Activated T-cell treated with anti-CD3 and anti-CD28 coated beads for 1 hour (primary cell): ENCODE results near the gene UBE2E3.
A peak's percentile ranks its signal among the peaks of the same experiment; 100 is the strongest.
"Not testable (repeated sequence)": the region's sequence is repeated elsewhere in the genome, so short reads cannot be mapped to it uniquely, and the experiment has no call there.

Experiments used
- DNase-seq: peaks from one replicate; pipeline ENCODE4 v3.0.0-alpha.2; 2020; ENCODE audit warnings: low read depth

Gene UBE2E3

GRCh38 chr2:181025004-181025403 lies 44.6 kb downstream of the UBE2E3 start:
- no peak for DNase-seq

- no peak for DNase-seq
These were observed 56.0 kb downstream of the UBE2E3 start for GRCh38 chr2:181036445-181036844.

GRCh38 chr2:181036848-181037603 lies 56.6 kb downstream of the UBE2E3 start:
- DNase-seq, result no peak

- no peak for DNase-seq
These were observed 57.5 kb downstream of the UBE2E3 start for GRCh38 chr2:181037922-181038321.

GRCh38 chr2:181038796-181039195 lies 58.4 kb downstream of the UBE2E3 start:
- no peak for DNase-seq

- DNase-seq, result not testable (repeated sequence)
These were observed 60.4 kb downstream of the UBE2E3 start for GRCh38 chr2:181040839-181041238.

GRCh38 chr2:181041661-181042060 lies 61.3 kb downstream of the UBE2E3 start:
- no peak for DNase-seq

- no peak for DNase-seq
These were observed 62.3 kb downstream of the UBE2E3 start for GRCh38 chr2:181042706-181043105.

- no peak for DNase-seq
These were observed 66.4 kb downstream of the UBE2E3 start for GRCh38 chr2:181046833-181047232.

- DNase-seq, result no peak
These were observed 67.4 kb downstream of the UBE2E3 start for GRCh38 chr2:181047829-181048228.

- DNase-seq, result no peak
These were observed 71.6 kb downstream of the UBE2E3 start for GRCh38 chr2:181051861-181052522.

- DNase-seq, result no peak
These were observed 72.1 kb downstream of the UBE2E3 start for GRCh38 chr2:181052523-181052891.

GRCh38 chr2:181054256-181054655 lies 73.9 kb downstream of the UBE2E3 start:
- DNase-seq, result no peak

GRCh38 chr2:181054843-181055242 lies 74.4 kb downstream of the UBE2E3 start:
- no peak for DNase-seq

GRCh38 chr2:181058378-181059269 lies 78.2 kb downstream of the UBE2E3 start:
- peak; percentile 9 for DNase-seq

GRCh38 chr2:181063696-181064095 lies 83.3 kb downstream of the UBE2E3 start:
- DNase-seq, result no peak

- no peak for DNase-seq
These were observed 85.1 kb downstream of the UBE2E3 start for GRCh38 chr2:181065458-181065857.

GRCh38 chr2:181066333-181066732 lies 85.9 kb downstream of the UBE2E3 start:
- no peak for DNase-seq

- no peak for DNase-seq
These were observed 89.9 kb downstream of the UBE2E3 start for GRCh38 chr2:181070119-181070835.

- DNase-seq, result no peak
These were observed 90.4 kb downstream of the UBE2E3 start for GRCh38 chr2:181070836-181071200.

- DNase-seq, result no peak
These were observed 92.3 kb downstream of the UBE2E3 start for GRCh38 chr2:181072486-181073235.
